Stomach (tissue), 9 donors: ENCODE measurements around the gene SPRY1. TPM values are rescaled to one million over a fixed set of nuclear protein-coding genes. Genes with fewer than 3 reads are reported as not detected.

Experiments
- DNase-seq, 2 donors: peaks; one replicate each; pipeline versions ENCODE4 v3.0.0 to v3.0.0-alpha.2; 2013 to 2019
- H3K27ac ChIP-seq, 5 donors: fragments of 200-600 bp in 4 of 5; sonication (generic) in 4 of 5; one replicate each; pipeline ENCODE4 v1.5.1; 2013 to 2019; ENCODE audit warnings: mild to moderate bottlenecking in 1 of 5, moderate library complexity in 1 of 5
- H3K27me3 ChIP-seq, 3 donors: fragments of 200-600 bp; sonication (generic); one replicate each; pipeline ENCODE4 v1.5.1; 2017 to 2019; ENCODE audit warnings: mixed run types in 1 of 3
- H3K36me3 ChIP-seq, 4 donors: fragments of 200-600 bp; sonication (generic); 1 replicate in 3 of 4; 2 replicates in 1 of 4; pipeline ENCODE4 v1.5.1; 2016 to 2019
- H3K4me1 ChIP-seq, 4 donors: fragments of 200-600 bp; sonication (generic); one replicate each; pipeline ENCODE4 v1.5.1; 2016 to 2019
- H3K4me3 ChIP-seq, 4 donors: fragments of 200-600 bp; sonication (generic) in 3 of 4; one replicate each; pipeline ENCODE4 v1.5.1; 2016 to 2019; ENCODE audit warnings: mild to moderate bottlenecking in 1 of 4
- H3K9me3 ChIP-seq, 4 donors: fragments of 200-600 bp; sonication (generic); one replicate each; pipeline ENCODE4 v1.5.1; 2016 to 2019
- EP300 ChIP-seq: sonication (generic); formaldehyde crosslinking; IDR thresholded peaks from one replicate; pipeline ENCODE4 v1.6.1; 2017; ENCODE audit warnings: antibody characterized with exemption
- POLR2A ChIP-seq, 4 donors: fragments of 450-650 bp; IDR thresholded peaks; one replicate each; pipeline ENCODE4 v1.6.1; 2016; ENCODE audit warnings: antibody characterized with exemption in 4 of 4, control low read depth in 2 of 4, mild to moderate bottlenecking in 1 of 4, moderate library complexity in 1 of 4
- POLR2AphosphoS5 ChIP-seq, 3 donors: sonication (generic); formaldehyde crosslinking; IDR thresholded peaks; one replicate each; pipeline ENCODE4 v1.6.1; 2016; ENCODE audit warnings: antibody characterized with exemption in 3 of 3
- WGBS, 5 donors: extraction: QIAGEN DNeasy Blood & Tissue Kit in 3 of 5; methylation state at CpG; one replicate each; pipeline versions ENCODE4 v1.1.5 to v1.1.7; 2013 to 2018; 5-methylcytosine and 5-hydroxymethylcytosine counted together
- intact Hi-C: fragments of 100-400 bp; cut with DNase I; formaldehyde crosslinking; loops from one replicate; pipeline ENCODE4 v1.15.1; 2023; ENCODE audit warnings: low total_unique reads
- polyA plus RNA-seq, 3 donors: library from polyadenylated mRNA; stranded (reverse); fragments of 200-250 nt; gene quantifications; one replicate each; pipeline ENCODE4 v1.2.3, GENCODE V29; 2013
- total RNA-seq, 5 donors: library from RNA; depleted of rRNA; stranded (reverse); fragments of >200 nt; gene quantifications; one replicate each; pipeline versions ENCODE4 v1.1.0 to v1.2.3, GENCODE V29; 2014 to 2016
- TF ChIP-seq, protein P1 (sequence below), 7 experiments: fragments of 450-650 bp in 4 of 7; fragments of 200-600 bp in 3 of 7; sonication (generic) in 3 of 7; IDR thresholded peaks; one replicate each; pipeline ENCODE4 v1.5.1; 2016 to 2019; ENCODE audit warnings: antibody characterized with exemption in 7 of 7, control low read depth in 2 of 7, mild to moderate bottlenecking in 1 of 7
- donor health status: healthy with polysubstance abuse.
- donor health status: Bipolar disorder and iron deficiency.
- donor health status: healthy.

Gene SPRY1
- total and polyA plus RNA-seq, 8 donors = 15.7 to 85.2 (median 49.3) TPM

- TF ChIP-seq POLR2A (IDR thresholded peaks at IDR 0.05) = no peak
- TF ChIP-seq, protein P1, sequence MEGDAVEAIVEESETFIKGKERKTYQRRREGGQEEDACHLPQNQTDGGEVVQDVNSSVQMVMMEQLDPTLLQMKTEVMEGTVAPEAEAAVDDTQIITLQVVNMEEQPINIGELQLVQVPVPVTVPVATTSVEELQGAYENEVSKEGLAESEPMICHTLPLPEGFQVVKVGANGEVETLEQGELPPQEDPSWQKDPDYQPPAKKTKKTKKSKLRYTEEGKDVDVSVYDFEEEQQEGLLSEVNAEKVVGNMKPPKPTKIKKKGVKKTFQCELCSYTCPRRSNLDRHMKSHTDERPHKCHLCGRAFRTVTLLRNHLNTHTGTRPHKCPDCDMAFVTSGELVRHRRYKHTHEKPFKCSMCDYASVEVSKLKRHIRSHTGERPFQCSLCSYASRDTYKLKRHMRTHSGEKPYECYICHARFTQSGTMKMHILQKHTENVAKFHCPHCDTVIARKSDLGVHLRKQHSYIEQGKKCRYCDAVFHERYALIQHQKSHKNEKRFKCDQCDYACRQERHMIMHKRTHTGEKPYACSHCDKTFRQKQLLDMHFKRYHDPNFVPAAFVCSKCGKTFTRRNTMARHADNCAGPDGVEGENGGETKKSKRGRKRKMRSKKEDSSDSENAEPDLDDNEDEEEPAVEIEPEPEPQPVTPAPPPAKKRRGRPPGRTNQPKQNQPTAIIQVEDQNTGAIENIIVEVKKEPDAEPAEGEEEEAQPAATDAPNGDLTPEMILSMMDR (IDR thresholded peaks at IDR 0.05) = peak in 5 of 7 experiments; percentile 18 to 78 (median 53)
- TF ChIP-seq POLR2AphosphoS5 (IDR thresholded peaks at IDR 0.05) = peak in 2 of 3 donors; percentile 25 to 53
- 0 to 1% (median 0%) methylated on average over 27 to 94 of the region's 94 CpGs for whole genome bisulfite sequencing, 5 donors
- peak overlapping the region; percentile 65 to 80 (median 76) for H3K4me3 ChIP-seq
- intact Hi-C loops = no loop called here
- H3K27me3 ChIP-seq = no peaks in the 10 kb centered on the region
- H3K9me3 ChIP-seq = no peaks in the 10 kb centered on the region
- peaks cover 0 to 44% (median 26%) of the 10 kb centered on the region in 4 donors for H3K4me1 ChIP-seq
- peak; percentile 82 to 92 for DNase-seq
- peaks cover 5 to 19% (median 16%) of the 10 kb centered on the region in 4 donors for H3K36me3 ChIP-seq
- H3K27ac ChIP-seq = peak overlapping the region; percentile 91 to 96 (median 93)
These were observed 1.7 kb downstream of the SPRY1 start for GRCh38 chr4:123398066-123398852.

- intact Hi-C loops = no loop called here
- no peak for TF ChIP-seq EP300
- peak in 2 of 3 donors; percentile 60 to 67 for TF ChIP-seq POLR2AphosphoS5 (IDR thresholded peaks at IDR 0.05)
- TF ChIP-seq, protein P1 (IDR thresholded peaks at IDR 0.05) = peak in 2 of 7 experiments; percentile 7 to 29
- WGBS, 5 donors = 0% methylated on average over 39 to 41 of the region's 41 CpGs
- Histone ChIP-seq H3K9me3 (no peaks in the 10 kb centered on the region), H3K4me3 (peak overlapping the region; percentile 65 to 80 (median 76)), H3K27me3 (no peaks in the 10 kb centered on the region), H3K36me3 (peaks cover 5 to 27% (median 17%) of the 10 kb centered on the region in 4 donors), H3K27ac (peak overlapping the region; percentile 91 to 96 (median 93)), H3K4me1 (peaks cover 0 to 51% (median 30%) of the 10 kb centered on the region in 4 donors)
- peak; percentile 60 to 92 for DNase-seq
These were observed 2.4 kb downstream of the SPRY1 start for GRCh38 chr4:123398853-123399626.

GRCh38 chr4:123399627-123400358 is 3.2 kb downstream of the SPRY1 start:
- Histone ChIP-seq H3K27me3 (no peaks in the 10 kb centered on the region), H3K4me3 (peak overlapping the region; percentile 65 to 80 (median 76)), H3K4me1 (peaks cover 0 to 57% (median 35%) of the 10 kb centered on the region in 4 donors), H3K9me3 (no peaks in the 10 kb centered on the region), H3K27ac (peak overlapping the region; percentile 91 to 96 (median 93)), H3K36me3 (peaks cover 5 to 27% (median 17%) of the 10 kb centered on the region in 4 donors)
- WGBS, 5 donors = 4 to 7% (median 5%) methylated on average over 22 of the region's 22 CpGs
- DNase-seq = peak in 1 of 2 donors; percentile 55
- TF ChIP-seq EP300 (no peak), POLR2AphosphoS5 (IDR thresholded peaks at IDR 0.05) (no peak), POLR2A (IDR thresholded peaks at IDR 0.05) (no peak)
- TF ChIP-seq, protein P1 (IDR thresholded peaks at IDR 0.05) = no peak
- intact Hi-C loops = no loop called here
